ENCODE results near the gene CAMK1D.

- TF ChIP-seq CTCF (IDR thresholded peaks at IDR 0.05), result no peak
- TF ChIP-seq POLR2AphosphoS5 (IDR thresholded peaks at IDR 0.05), result no peak
- TF ChIP-seq POLR2A (IDR thresholded peaks at IDR 0.05), result no peak
Observed at GRCh38 chr10:12846718-12847117, 497.4 kb downstream of the CAMK1D start.

All from stomach (tissue), 4 donors.